Measurements from ENCODE around the gene METAP1. TPM values are rescaled to one million over a fixed set of nuclear protein-coding genes. Genes with fewer than 3 reads are reported as not detected.

The METAP1 gene
- total and polyA plus RNA-seq, 4 donors = 28.6 to 38.5 (median 32.2) TPM

DNA sequence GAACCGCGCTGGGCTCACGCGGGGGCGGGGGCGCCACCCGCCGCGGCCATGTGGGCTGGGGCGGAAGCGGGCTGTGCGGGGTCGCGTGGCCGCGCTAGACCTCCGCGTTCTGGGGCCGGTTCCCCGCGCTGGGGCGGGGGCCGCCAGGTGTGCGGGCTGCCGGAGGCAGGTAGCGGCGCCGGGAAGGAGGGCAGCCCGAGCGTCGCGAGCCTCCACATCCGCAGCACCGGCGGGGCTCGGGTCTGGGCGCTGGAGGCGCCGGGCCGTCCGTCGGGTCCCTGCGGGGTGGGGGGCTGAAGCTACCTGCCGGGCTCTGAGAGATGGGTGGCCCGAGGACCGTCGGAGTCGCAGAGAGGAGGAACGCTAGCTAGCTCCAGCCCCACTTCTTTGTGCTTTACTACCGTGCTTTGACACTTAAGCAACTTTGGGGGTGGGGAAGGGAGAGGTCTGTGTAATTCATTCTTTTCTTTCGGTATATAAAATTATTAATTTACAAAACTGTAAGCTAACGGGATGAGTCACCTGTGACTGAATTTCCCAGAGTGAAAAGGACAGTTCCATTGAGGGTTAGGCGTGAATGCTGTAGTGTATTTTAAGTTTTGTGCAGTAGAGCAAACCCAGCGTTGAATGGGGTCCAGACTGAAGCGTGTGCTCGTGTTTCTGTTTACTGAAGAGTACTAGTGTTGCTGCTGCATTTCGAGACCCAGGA lies 689 bp downstream of the METAP1 start:
- H3K4me3 ChIP-seq (ENCODE audit: low read depth, low read length) = peak overlapping the region; percentile 92
- H3K27me3 ChIP-seq (ENCODE audit: control insufficient read depth, insufficient read depth, low read length) = no peaks in the 10 kb centered on the region
- WGBS (ENCODE audit: insufficient coverage) = 0% methylated on average over 50 of the region's 57 CpGs
- H3K36me3 ChIP-seq (ENCODE audit: control insufficient read depth, insufficient read depth, low read length) = no peaks in the 10 kb centered on the region
- peaks cover 8% of the 10 kb centered on the region for H3K4me1 ChIP-seq (ENCODE audit: control insufficient read depth, insufficient read depth, low read length)
- H3K27ac ChIP-seq (ENCODE audit: low read depth, low read length) = no peak overlapping the region
- no peaks in the 10 kb centered on the region for H3K9me3 ChIP-seq (ENCODE audit: control insufficient read depth, insufficient read depth, low read length)
- peak in 5 of 6 donors; percentile 7 to 68 (median 13) for DNase-seq (ENCODE audit: low read depth in 4 of 6, low spot score in 6 of 6)

DNA sequence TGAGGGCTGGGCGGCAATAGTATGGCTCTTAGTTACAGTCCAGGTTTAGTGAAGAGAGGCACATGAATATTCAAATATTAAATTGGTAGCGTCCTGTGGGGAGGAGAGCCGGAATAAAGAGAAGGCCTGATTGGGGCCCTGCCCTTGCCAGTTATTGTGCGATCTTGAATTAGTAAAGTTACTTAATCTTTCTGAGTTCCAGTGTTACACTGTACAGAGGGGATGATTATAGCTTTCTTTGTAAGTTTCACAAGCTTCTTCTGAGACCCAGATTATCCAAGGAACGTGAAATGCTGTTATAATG lies 1.2 kb downstream of the METAP1 start:
- no peak for DNase-seq (ENCODE audit: low read depth in 4 of 6, low spot score in 6 of 6)
- H3K4me1 ChIP-seq (ENCODE audit: control insufficient read depth, insufficient read depth, low read length) = peaks cover 8% of the 10 kb centered on the region
- no peaks in the 10 kb centered on the region for H3K36me3 ChIP-seq (ENCODE audit: control insufficient read depth, insufficient read depth, low read length)
- peak overlapping the region; percentile 92 for H3K4me3 ChIP-seq (ENCODE audit: low read depth, low read length)
- WGBS (ENCODE audit: insufficient coverage) = 15% methylated on average over 3 of the region's 5 CpGs
- H3K9me3 ChIP-seq (ENCODE audit: control insufficient read depth, insufficient read depth, low read length) = no peaks in the 10 kb centered on the region
- H3K27ac ChIP-seq (ENCODE audit: low read depth, low read length) = no peak overlapping the region
- no peaks in the 10 kb centered on the region for H3K27me3 ChIP-seq (ENCODE audit: control insufficient read depth, insufficient read depth, low read length)

DNA sequence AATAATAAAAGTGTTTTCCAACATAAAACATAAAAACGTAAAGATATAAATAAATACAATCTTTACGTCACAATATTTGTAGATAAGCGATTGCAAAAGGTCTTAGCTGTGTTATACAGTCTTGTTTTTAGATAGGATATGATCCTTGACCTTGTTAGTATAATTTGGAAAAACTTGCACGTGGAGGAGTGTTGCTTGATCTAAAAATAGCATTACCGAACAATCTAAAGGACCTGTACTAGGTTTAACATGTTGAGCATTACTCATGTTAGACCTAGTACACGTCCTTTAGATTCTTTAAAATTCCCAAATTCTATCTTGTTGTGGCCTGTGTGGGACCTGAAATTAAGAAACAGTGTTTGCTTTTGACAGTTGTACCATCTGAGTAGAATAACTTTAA lies 1.6 kb downstream of the METAP1 start:
- no CpG with 5 or more reads among the region's 6 CpGs for WGBS (ENCODE audit: insufficient coverage)
- H3K9me3 ChIP-seq (ENCODE audit: control insufficient read depth, insufficient read depth, low read length) = no peaks in the 10 kb centered on the region
- no peak for DNase-seq (ENCODE audit: low read depth in 4 of 6, low spot score in 6 of 6)
- peaks cover 8% of the 10 kb centered on the region for H3K4me1 ChIP-seq (ENCODE audit: control insufficient read depth, insufficient read depth, low read length)
- no peaks in the 10 kb centered on the region for H3K27me3 ChIP-seq (ENCODE audit: control insufficient read depth, insufficient read depth, low read length)
- no peak overlapping the region for H3K27ac ChIP-seq (ENCODE audit: low read depth, low read length)
- no peaks in the 10 kb centered on the region for H3K36me3 ChIP-seq (ENCODE audit: control insufficient read depth, insufficient read depth, low read length)
- H3K4me3 ChIP-seq (ENCODE audit: low read depth, low read length) = no peak overlapping the region

DNA sequence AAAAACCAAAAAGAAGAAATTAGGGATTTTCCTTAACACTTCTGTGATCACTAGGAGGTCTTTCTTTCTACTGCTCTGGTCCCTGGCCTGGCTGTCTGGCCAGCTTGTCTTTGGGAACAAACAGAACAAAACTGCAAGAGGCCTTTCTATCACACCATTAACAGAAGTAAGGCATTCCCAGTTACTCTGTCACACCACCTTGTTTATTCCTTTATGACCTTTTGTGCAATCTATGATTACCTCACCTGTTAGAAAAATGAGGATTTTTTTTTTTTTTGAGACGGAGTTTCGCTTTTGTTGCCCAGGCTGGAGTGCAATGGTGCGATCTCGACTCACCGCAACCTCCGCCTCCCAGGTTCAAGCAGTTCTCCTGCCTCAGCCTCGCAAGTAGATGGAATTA lies 3.0 kb downstream of the METAP1 start:
- no peaks in the 10 kb centered on the region for H3K9me3 ChIP-seq (ENCODE audit: control insufficient read depth, insufficient read depth, low read length)
- H3K27ac ChIP-seq (ENCODE audit: low read depth, low read length) = no peak overlapping the region
- WGBS (ENCODE audit: insufficient coverage) = 95% methylated on average over 7 of the region's 7 CpGs
- H3K27me3 ChIP-seq (ENCODE audit: control insufficient read depth, insufficient read depth, low read length) = no peaks in the 10 kb centered on the region
- H3K36me3 ChIP-seq (ENCODE audit: control insufficient read depth, insufficient read depth, low read length) = no peaks in the 10 kb centered on the region
- peaks cover 8% of the 10 kb centered on the region for H3K4me1 ChIP-seq (ENCODE audit: control insufficient read depth, insufficient read depth, low read length)
- no peak overlapping the region for H3K4me3 ChIP-seq (ENCODE audit: low read depth, low read length)
- no peak for DNase-seq (ENCODE audit: low read depth in 4 of 6, low spot score in 6 of 6)

DNA sequence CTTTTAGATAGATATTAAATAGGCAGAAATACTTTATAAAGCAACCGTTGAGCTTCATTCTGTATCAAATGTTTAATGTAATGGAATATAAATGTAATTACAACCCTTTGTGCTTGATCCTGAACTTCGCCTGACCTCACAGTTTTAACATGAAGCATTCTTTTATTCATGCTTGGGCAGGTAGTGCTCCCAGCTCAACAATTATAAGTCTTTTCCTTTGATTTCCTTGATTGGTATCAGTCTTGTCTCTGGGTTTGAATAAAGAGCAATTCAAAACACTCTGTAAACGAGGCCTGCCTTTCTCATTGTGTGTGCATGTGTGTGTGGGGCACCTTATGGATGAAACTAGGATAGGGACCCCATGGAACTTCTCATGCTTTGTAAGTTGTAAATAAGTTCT lies 6.8 kb downstream of the METAP1 start:
- H3K9me3 ChIP-seq (ENCODE audit: control insufficient read depth, insufficient read depth, low read length) = no peaks in the 10 kb centered on the region
- H3K36me3 ChIP-seq (ENCODE audit: control insufficient read depth, insufficient read depth, low read length) = no peaks in the 10 kb centered on the region
- H3K27ac ChIP-seq (ENCODE audit: low read depth, low read length) = no peak overlapping the region
- no peaks in the 10 kb centered on the region for H3K4me1 ChIP-seq (ENCODE audit: control insufficient read depth, insufficient read depth, low read length)
- no CpG with 5 or more reads among the region's 3 CpGs for WGBS (ENCODE audit: insufficient coverage)
- no peak overlapping the region for H3K4me3 ChIP-seq (ENCODE audit: low read depth, low read length)
- no peaks in the 10 kb centered on the region for H3K27me3 ChIP-seq (ENCODE audit: control insufficient read depth, insufficient read depth, low read length)
- DNase-seq (ENCODE audit: low read depth in 4 of 6, low spot score in 6 of 6) = peak in 1 of 6 donors; percentile 2

DNA sequence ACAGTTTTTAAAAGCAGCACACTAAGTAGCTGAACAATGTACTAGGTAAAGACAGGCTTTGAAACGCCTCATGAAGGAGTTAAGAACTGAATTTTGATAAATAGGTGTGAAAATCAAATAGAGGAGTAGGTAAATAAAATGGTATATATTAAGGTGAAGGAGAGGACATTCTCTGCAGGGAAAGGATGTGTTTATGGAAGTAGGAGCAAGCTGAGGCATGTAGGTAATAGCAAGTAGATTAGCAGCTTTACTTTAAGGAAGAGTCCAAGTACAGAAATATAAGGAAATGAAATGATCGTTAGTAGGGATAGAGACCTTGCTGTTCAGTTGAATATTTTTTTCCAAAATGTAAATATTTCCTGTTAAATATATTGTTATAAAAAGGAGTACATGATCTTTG lies 12.5 kb downstream of the METAP1 start:
- no peaks in the 10 kb centered on the region for H3K36me3 ChIP-seq (ENCODE audit: control insufficient read depth, insufficient read depth, low read length)

DNA sequence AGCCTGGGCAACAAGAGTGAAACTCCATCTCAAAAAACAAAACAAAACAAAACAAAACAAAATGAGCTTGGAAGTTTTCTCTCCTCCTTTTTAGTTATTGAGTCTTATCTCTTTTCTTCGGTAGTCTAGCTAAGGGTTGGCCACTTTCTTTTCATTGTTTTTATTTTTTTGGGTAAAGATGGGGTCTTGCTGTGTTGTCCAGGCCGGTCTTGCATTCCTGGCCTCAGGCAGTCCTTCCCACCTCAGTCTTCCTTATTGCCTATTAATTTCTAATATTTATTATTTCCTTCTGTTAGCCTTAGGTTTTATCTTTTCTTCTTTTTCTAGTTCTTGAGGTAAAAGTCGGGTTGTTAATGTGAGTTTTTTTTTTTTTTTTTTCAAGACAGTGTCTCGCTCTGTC lies 16.4 kb downstream of the METAP1 start:
- H3K36me3 ChIP-seq (ENCODE audit: control insufficient read depth, insufficient read depth, low read length) = no peaks in the 10 kb centered on the region
- no CpG with 5 or more reads among the region's 4 CpGs for WGBS (ENCODE audit: insufficient coverage)
- H3K9me3 ChIP-seq (ENCODE audit: control insufficient read depth, insufficient read depth, low read length) = peaks cover 6% of the 10 kb centered on the region
- H3K4me1 ChIP-seq (ENCODE audit: control insufficient read depth, insufficient read depth, low read length) = no peaks in the 10 kb centered on the region
- H3K27ac ChIP-seq (ENCODE audit: low read depth, low read length) = no peak overlapping the region
- H3K27me3 ChIP-seq (ENCODE audit: control insufficient read depth, insufficient read depth, low read length) = no peaks in the 10 kb centered on the region
- H3K4me3 ChIP-seq (ENCODE audit: low read depth, low read length) = no peak overlapping the region
- no peak for DNase-seq (ENCODE audit: low read depth in 4 of 6, low spot score in 6 of 6)

More for the DNA sequence above, 12.5 kb downstream of the METAP1 start:
- no peaks in the 10 kb centered on the region for H3K27me3 ChIP-seq (ENCODE audit: control insufficient read depth, insufficient read depth, low read length)
- H3K27ac ChIP-seq (ENCODE audit: low read depth, low read length) = no peak overlapping the region
- no peak for DNase-seq (ENCODE audit: low read depth in 4 of 6, low spot score in 6 of 6)
- 80% methylated on average over 1 of the region's 2 CpGs for WGBS (ENCODE audit: insufficient coverage)
- H3K9me3 ChIP-seq (ENCODE audit: control insufficient read depth, insufficient read depth, low read length) = peaks cover 6% of the 10 kb centered on the region
- no peak overlapping the region for H3K4me3 ChIP-seq (ENCODE audit: low read depth, low read length)
- no peaks in the 10 kb centered on the region for H3K4me1 ChIP-seq (ENCODE audit: control insufficient read depth, insufficient read depth, low read length)

DNA sequence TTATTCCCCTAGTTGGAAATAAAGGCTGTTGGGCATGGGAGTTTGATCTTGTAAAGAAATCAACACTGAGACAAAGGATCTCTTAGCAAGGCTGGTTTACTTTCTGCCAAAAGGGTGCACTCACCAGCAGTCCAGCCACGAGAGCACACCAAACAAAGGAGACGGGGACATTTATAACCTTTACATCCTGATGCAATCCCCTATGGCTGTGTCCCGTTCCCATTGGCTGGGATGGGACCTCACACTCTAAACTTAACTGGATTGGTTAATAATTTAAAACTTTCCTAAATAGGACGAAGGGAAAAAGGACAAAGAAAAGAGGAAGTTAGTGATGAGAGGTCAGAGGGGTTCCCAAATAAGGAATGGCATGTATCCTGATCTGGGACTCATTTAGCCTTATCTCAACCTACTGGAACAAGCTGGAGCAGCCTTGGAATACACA lies 17.9 kb downstream of the METAP1 start:
- H3K4me3 ChIP-seq (ENCODE audit: low read depth, low read length) = no peak overlapping the region
- no peaks in the 10 kb centered on the region for H3K36me3 ChIP-seq (ENCODE audit: control insufficient read depth, insufficient read depth, low read length)
- no peaks in the 10 kb centered on the region for H3K4me1 ChIP-seq (ENCODE audit: control insufficient read depth, insufficient read depth, low read length)
- peaks cover 6% of the 10 kb centered on the region for H3K9me3 ChIP-seq (ENCODE audit: control insufficient read depth, insufficient read depth, low read length)
- no peak for DNase-seq (ENCODE audit: low read depth in 4 of 6, low spot score in 6 of 6)
- no peaks in the 10 kb centered on the region for H3K27me3 ChIP-seq (ENCODE audit: control insufficient read depth, insufficient read depth, low read length)
- WGBS (ENCODE audit: insufficient coverage) = no CpG with 5 or more reads among the region's 4 CpGs
- H3K27ac ChIP-seq (ENCODE audit: low read depth, low read length) = no peak overlapping the region

DNA sequence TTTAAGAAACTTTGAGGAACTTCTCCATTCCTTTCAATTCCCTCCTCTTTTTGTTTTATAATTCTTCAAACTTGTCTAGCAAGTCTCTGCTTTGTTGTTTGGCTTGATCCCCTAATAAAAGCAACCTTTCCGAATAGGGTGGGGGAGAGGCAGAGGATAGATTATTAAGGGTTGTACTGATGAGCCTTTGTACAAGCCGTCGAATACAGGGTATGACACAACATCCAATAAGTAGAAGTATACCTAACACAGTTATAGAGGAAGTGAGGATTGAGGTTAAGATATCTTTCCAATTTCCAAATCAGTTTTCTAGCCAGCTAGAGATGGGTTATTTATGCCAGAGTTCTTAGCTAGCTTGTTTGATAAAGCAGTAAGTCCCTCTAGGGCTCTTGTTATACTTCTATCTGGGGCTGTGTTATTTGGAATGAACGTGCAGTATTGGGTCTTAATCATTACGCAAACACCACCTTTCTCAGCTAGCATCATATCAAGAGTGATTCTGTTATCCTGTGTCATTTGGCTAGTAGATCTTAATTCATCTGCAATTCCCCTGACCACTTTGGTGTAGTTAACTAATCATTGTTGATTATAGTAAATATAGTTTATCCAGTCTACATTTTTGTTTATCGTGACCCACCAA lies 18.5 kb downstream of the METAP1 start:
- DNase-seq (ENCODE audit: low read depth in 4 of 6, low spot score in 6 of 6) = no peak
- peaks cover 6% of the 10 kb centered on the region for H3K9me3 ChIP-seq (ENCODE audit: control insufficient read depth, insufficient read depth, low read length)
- no peaks in the 10 kb centered on the region for H3K36me3 ChIP-seq (ENCODE audit: control insufficient read depth, insufficient read depth, low read length)
- H3K27ac ChIP-seq (ENCODE audit: low read depth, low read length) = no peak overlapping the region
- no peaks in the 10 kb centered on the region for H3K27me3 ChIP-seq (ENCODE audit: control insufficient read depth, insufficient read depth, low read length)
- no peak overlapping the region for H3K4me3 ChIP-seq (ENCODE audit: low read depth, low read length)
- no CpG with 5 or more reads among the region's 6 CpGs for WGBS (ENCODE audit: insufficient coverage)
- H3K4me1 ChIP-seq (ENCODE audit: control insufficient read depth, insufficient read depth, low read length) = no peaks in the 10 kb centered on the region

DNA sequence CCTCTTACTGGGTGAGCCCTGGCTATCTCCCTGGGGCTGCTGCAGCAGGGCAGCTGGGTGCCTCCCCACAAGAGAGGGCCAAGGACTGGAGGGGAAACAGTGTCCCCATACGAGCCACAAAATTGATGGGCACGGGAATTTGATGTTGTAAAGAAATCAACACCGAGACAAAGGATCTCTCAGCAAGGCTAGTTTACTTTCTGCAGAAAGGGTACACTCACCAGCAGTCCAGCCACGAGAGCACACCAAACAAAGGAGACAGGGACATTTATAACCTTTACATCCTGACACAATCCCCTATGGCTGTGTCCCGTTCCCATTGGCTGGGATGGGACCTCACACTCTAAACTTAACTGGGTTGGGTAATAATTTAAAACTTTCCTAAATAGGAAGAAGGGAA lies 25.9 kb downstream of the METAP1 start:
- Histone ChIP-seq H3K36me3 (ENCODE audit: control insufficient read depth, insufficient read depth, low read length) (no peaks in the 10 kb centered on the region), H3K4me1 (ENCODE audit: control insufficient read depth, insufficient read depth, low read length) (no peaks in the 10 kb centered on the region), H3K9me3 (ENCODE audit: control insufficient read depth, insufficient read depth, low read length) (peaks cover 3% of the 10 kb centered on the region), H3K27ac (ENCODE audit: low read depth, low read length) (no peak overlapping the region), H3K27me3 (ENCODE audit: control insufficient read depth, insufficient read depth, low read length) (no peaks in the 10 kb centered on the region), H3K4me3 (ENCODE audit: low read depth, low read length) (no peak overlapping the region)
- DNase-seq (ENCODE audit: low read depth in 4 of 6, low spot score in 6 of 6) = no peak
- WGBS (ENCODE audit: insufficient coverage) = 93% methylated on average over 2 of the region's 5 CpGs
